Measurements from ENCODE around the gene LRRC4C. TPM values are rescaled to one million over a fixed set of nuclear protein-coding genes. Genes with fewer than 3 reads are reported as not detected.

LRRC4C gene
- total and polyA plus RNA-seq, 2 experiments from 2014 or later = not detected

GRCh38 chr11:40974186-40974795 lies 485.2 kb downstream of the LRRC4C start:
- H3K4me1 ChIP-seq (ENCODE audit: insufficient read depth) = no peaks in the 10 kb centered on the region
- no peak for DNase-seq
- H3K4me3 ChIP-seq = no peak overlapping the region
- no peak overlapping the region for H3K27ac ChIP-seq
- H3K27me3 ChIP-seq (replicated peaks; ENCODE audit: insufficient read depth) = no peaks in the 10 kb centered on the region
- in situ Hi-C loops (cut with MboI) = no loop called here
- H3K9me2 ChIP-seq (ENCODE audit: insufficient read depth) = no peaks in the 10 kb centered on the region
- no peak overlapping the region for H3K9ac ChIP-seq
- no peaks in the 10 kb centered on the region for H3K9me3 ChIP-seq (ENCODE audit: low read depth)
- WGBS, 2 experiments (ENCODE audit: low coverage in 1 of 2, low lambda C conversion rate in 2 of 2, missing lambda C conversion rate in 2 of 2) = 3 to 5% methylated on average over 3 of the region's 3 CpGs
- no peaks in the 10 kb centered on the region for H3F3A ChIP-seq (ENCODE audit: insufficient read depth)
- TF ChIP-seq EZH2 (IDR thresholded peaks at IDR 0.05; ENCODE audit: insufficient read depth, poor library complexity, severe bottlenecking) (no peak), EZH2phosphoT487 (IDR thresholded peaks at IDR 0.05; ENCODE audit: insufficient read depth, low read depth) (no peak)
- no peaks in the 10 kb centered on the region for H3K36me3 ChIP-seq (ENCODE audit: low read depth)
- H3K79me2 ChIP-seq (ENCODE audit: insufficient read depth) = no peaks in the 10 kb centered on the region
- no peaks in the 10 kb centered on the region for H4K20me1 ChIP-seq (ENCODE audit: insufficient read depth)
- H3K4me2 ChIP-seq (ENCODE audit: unreplicated experiment) = no peak overlapping the region
- H2AFZ ChIP-seq = no peak overlapping the region

DNA sequence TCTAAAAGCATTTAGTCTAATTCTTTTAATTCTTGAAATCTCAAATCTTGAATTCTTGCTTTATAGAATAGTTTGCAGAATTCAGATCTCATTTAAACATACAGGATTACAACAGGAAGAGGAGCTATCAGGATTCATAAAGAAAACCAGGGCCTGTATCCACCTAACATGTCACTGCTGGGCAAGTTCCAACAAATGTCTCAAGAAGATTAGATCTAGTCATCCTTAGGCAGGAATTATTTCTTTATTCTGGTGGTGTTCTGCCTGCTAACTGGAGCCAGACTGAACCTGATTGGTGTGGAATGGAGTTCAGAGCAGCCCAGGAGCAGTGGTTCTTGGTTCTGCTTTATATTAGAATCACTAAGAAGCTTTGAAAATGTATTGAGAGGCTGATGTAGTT lies 500.7 kb downstream of the LRRC4C start:
- Histone ChIP-seq H2AFZ (no peak overlapping the region), H3K79me2 (ENCODE audit: insufficient read depth) (no peaks in the 10 kb centered on the region), H3K4me3 (no peak overlapping the region), H3K36me3 (ENCODE audit: low read depth) (no peaks in the 10 kb centered on the region), H3K4me1 (ENCODE audit: insufficient read depth) (no peaks in the 10 kb centered on the region), H3K27me3 (replicated peaks; ENCODE audit: insufficient read depth) (no peaks in the 10 kb centered on the region), H3K27ac (no peak overlapping the region), H3K9me3 (ENCODE audit: low read depth) (no peaks in the 10 kb centered on the region), H3K9ac (no peak overlapping the region), H3F3A (ENCODE audit: insufficient read depth) (no peaks in the 10 kb centered on the region), H4K20me1 (ENCODE audit: insufficient read depth) (no peaks in the 10 kb centered on the region), H3K4me2 (ENCODE audit: unreplicated experiment) (no peak overlapping the region), H3K9me2 (ENCODE audit: insufficient read depth) (no peaks in the 10 kb centered on the region)
- TF ChIP-seq EZH2 (IDR thresholded peaks at IDR 0.05; ENCODE audit: insufficient read depth, poor library complexity, severe bottlenecking) = no peak
- DNase-seq = no peak
- in situ Hi-C loops (cut with MboI) = no loop called here

GRCh38 chr11:40952479-40952878 lies 507.0 kb downstream of the LRRC4C start:
- Histone ChIP-seq H2AFZ (no peak overlapping the region), H3K79me2 (ENCODE audit: insufficient read depth) (no peaks in the 10 kb centered on the region), H3F3A (ENCODE audit: insufficient read depth) (no peaks in the 10 kb centered on the region), H3K36me3 (ENCODE audit: low read depth) (no peaks in the 10 kb centered on the region), H3K9ac (no peak overlapping the region), H3K4me3 (no peak overlapping the region), H3K9me3 (ENCODE audit: low read depth) (no peaks in the 10 kb centered on the region), H3K27me3 (replicated peaks; ENCODE audit: insufficient read depth) (no peaks in the 10 kb centered on the region), H3K27ac (no peak overlapping the region), H3K9me2 (ENCODE audit: insufficient read depth) (no peaks in the 10 kb centered on the region), H3K4me1 (ENCODE audit: insufficient read depth) (no peaks in the 10 kb centered on the region), H4K20me1 (ENCODE audit: insufficient read depth) (no peaks in the 10 kb centered on the region), H3K4me2 (ENCODE audit: unreplicated experiment) (no peak overlapping the region)
- in situ Hi-C loops (cut with MboI) = no loop called here
- 0 to 22% methylated on average over 1 of the region's 1 CpG for WGBS, 2 experiments (ENCODE audit: low coverage in 1 of 2, low lambda C conversion rate in 2 of 2, missing lambda C conversion rate in 2 of 2)
- TF ChIP-seq EZH2phosphoT487 (IDR thresholded peaks at IDR 0.05; ENCODE audit: insufficient read depth, low read depth) (no peak), EZH2 (IDR thresholded peaks at IDR 0.05; ENCODE audit: insufficient read depth, poor library complexity, severe bottlenecking) (no peak)
- DNase-seq = no peak

- TF ChIP-seq EZH2phosphoT487 (IDR thresholded peaks at IDR 0.05; ENCODE audit: insufficient read depth, low read depth) (no peak), EZH2 (IDR thresholded peaks at IDR 0.05; ENCODE audit: insufficient read depth, poor library complexity, severe bottlenecking) (no peak)
- H2AFZ ChIP-seq = no peak overlapping the region
- H3F3A ChIP-seq (ENCODE audit: insufficient read depth) = no peaks in the 10 kb centered on the region
- no peaks in the 10 kb centered on the region for H3K9me3 ChIP-seq (ENCODE audit: low read depth)
- H3K9ac ChIP-seq = no peak overlapping the region
- H3K4me2 ChIP-seq (ENCODE audit: unreplicated experiment) = no peak overlapping the region
- no peaks in the 10 kb centered on the region for H3K9me2 ChIP-seq (ENCODE audit: insufficient read depth)
- DNase-seq = no peak
- no peaks in the 10 kb centered on the region for H3K36me3 ChIP-seq (ENCODE audit: low read depth)
- no peak overlapping the region for H3K27ac ChIP-seq
- H3K79me2 ChIP-seq (ENCODE audit: insufficient read depth) = no peaks in the 10 kb centered on the region
- H3K27me3 ChIP-seq (replicated peaks; ENCODE audit: insufficient read depth) = no peaks in the 10 kb centered on the region
- in situ Hi-C loops (cut with MboI) = no loop called here
- H4K20me1 ChIP-seq (ENCODE audit: insufficient read depth) = no peaks in the 10 kb centered on the region
- no peak overlapping the region for H3K4me3 ChIP-seq
- 36 to 48% methylated on average over 4 of the region's 4 CpGs for WGBS, 2 experiments (ENCODE audit: low coverage in 1 of 2, low lambda C conversion rate in 2 of 2, missing lambda C conversion rate in 2 of 2)
- H3K4me1 ChIP-seq (ENCODE audit: insufficient read depth) = no peaks in the 10 kb centered on the region
These were observed 521.5 kb downstream of the LRRC4C start for GRCh38 chr11:40938002-40938401.

GRCh38 chr11:40924915-40925314 lies 534.5 kb downstream of the LRRC4C start:
- in situ Hi-C loops (cut with MboI) = no loop called here
- H3K4me1 ChIP-seq (ENCODE audit: insufficient read depth) = no peaks in the 10 kb centered on the region
- 12 to 18% methylated on average over 2 of the region's 2 CpGs for WGBS, 2 experiments (ENCODE audit: low coverage in 1 of 2, low lambda C conversion rate in 2 of 2, missing lambda C conversion rate in 2 of 2)
- no peak overlapping the region for H3K4me2 ChIP-seq (ENCODE audit: unreplicated experiment)
- no peak overlapping the region for H2AFZ ChIP-seq
- TF ChIP-seq EZH2phosphoT487 (IDR thresholded peaks at IDR 0.05; ENCODE audit: insufficient read depth, low read depth) = no peak
- no peak for TF ChIP-seq EZH2 (IDR thresholded peaks at IDR 0.05; ENCODE audit: insufficient read depth, poor library complexity, severe bottlenecking)
- no peaks in the 10 kb centered on the region for H3K9me3 ChIP-seq (ENCODE audit: low read depth)
- H3K36me3 ChIP-seq (ENCODE audit: low read depth) = no peaks in the 10 kb centered on the region
- H3K27ac ChIP-seq = no peak overlapping the region
- H3K27me3 ChIP-seq (replicated peaks; ENCODE audit: insufficient read depth) = no peaks in the 10 kb centered on the region
- no peak overlapping the region for H3K4me3 ChIP-seq
- no peak for DNase-seq
- H3K9ac ChIP-seq = no peak overlapping the region
- H3K79me2 ChIP-seq (ENCODE audit: insufficient read depth) = no peaks in the 10 kb centered on the region
- H3F3A ChIP-seq (ENCODE audit: insufficient read depth) = no peaks in the 10 kb centered on the region
- H4K20me1 ChIP-seq (ENCODE audit: insufficient read depth) = no peaks in the 10 kb centered on the region
- no peaks in the 10 kb centered on the region for H3K9me2 ChIP-seq (ENCODE audit: insufficient read depth)
